Endodermal cell (in vitro differentiated cells): Measurements from ENCODE around the gene GTPBP10. TPM values are rescaled to one million over a fixed set of nuclear protein-coding genes. Genes with fewer than 3 reads are reported as not detected.

Source experiments
- DNase-seq: peaks from one replicate; pipeline ENCODE4 v3.0.0-alpha.2; 2017
- H3K27ac ChIP-seq: 2 replicates; pipeline ENCODE4 v1.5.1; 2013; ENCODE audit warnings: mild to moderate bottlenecking, low read depth, low read length, moderate library complexity
- H3K27me3 ChIP-seq: 2 replicates; pipeline ENCODE4 v1.6.1; 2013; ENCODE audit warnings: mild to moderate bottlenecking, low read length, moderate library complexity; ENCODE audit not compliant: insufficient read depth, control insufficient read depth, poor library complexity, severe bottlenecking
- H3K36me3 ChIP-seq: 2 replicates; pipeline ENCODE4 v1.7.0; 2013; ENCODE audit warnings: mild to moderate bottlenecking, low read length, moderate library complexity; ENCODE audit not compliant: control insufficient read depth, insufficient read depth
- H3K4me1 ChIP-seq: one replicate; pipeline ENCODE4 v1.7.0; 2013; ENCODE audit warnings: low read length; ENCODE audit not compliant: control insufficient read depth, insufficient read depth
- H3K4me3 ChIP-seq: 2 replicates; pipeline ENCODE4 v1.5.1; 2013; ENCODE audit warnings: mild to moderate bottlenecking, low read length, moderate library complexity
- H3K9ac ChIP-seq: 2 replicates; pipeline ENCODE4 v1.6.1; 2013; ENCODE audit warnings: mild to moderate bottlenecking, low read length, moderate library complexity; ENCODE audit not compliant: poor library complexity, severe bottlenecking; ENCODE audit errors: extremely low read depth
- H3K9me3 ChIP-seq: 2 replicates; pipeline ENCODE4 v1.6.1; 2013; ENCODE audit warnings: mild to moderate bottlenecking, low read length, moderate library complexity; ENCODE audit not compliant: control insufficient read depth
- H3K27ac Mint-ChIP-seq: 2 replicates; pipeline ENCODE4 v1.8.0; 2020; ENCODE audit warnings: mixed read lengths
- H3K27me3 Mint-ChIP-seq: 2 replicates; pipeline ENCODE4 v1.8.0; 2021; ENCODE audit warnings: mild to moderate bottlenecking, mixed read lengths; ENCODE audit not compliant: insufficient read depth
- H3K36me3 Mint-ChIP-seq: 2 replicates; pipeline ENCODE4 v1.8.0; 2020; ENCODE audit warnings: low read depth, mixed read lengths
- H3K4me1 Mint-ChIP-seq: 2 replicates; pipeline ENCODE4 v1.8.0; 2020; ENCODE audit warnings: mixed read lengths
- H3K4me3 Mint-ChIP-seq: 2 replicates; pipeline ENCODE4 v1.8.0; 2020; ENCODE audit warnings: mild to moderate bottlenecking, moderate library complexity, mixed read lengths
- H3K9me3 Mint-ChIP-seq: 2 replicates; pipeline ENCODE4 v1.8.0; 2020; ENCODE audit warnings: mild to moderate bottlenecking, mixed read lengths
- WGBS, 2 experiments: methylation state at CpG; one replicate each; pipeline versions ENCODE4 v1.1.5 to v1.1.7; 2013; ENCODE audit warnings: missing lambda C conversion rate in 2 of 2, mixed read lengths in 1 of 2; ENCODE audit not compliant: insufficient coverage in 1 of 2, insufficient read length in 1 of 2; 5-methylcytosine and 5-hydroxymethylcytosine counted together
- long read RNA-seq, 4 experiments: library from polyadenylated mRNA in 2 of 4; library from RNA in 1 of 4; library from capped mRNA in 1 of 4; stranded (forward) in 3 of 4; unstranded in 1 of 4; transcript quantifications; one replicate each; pipeline ENCODE4 v2.0.0, GENCODE V29; 2020 to 2021; ENCODE audit warnings: inconsistent platforms in 1 of 4
- polyA plus RNA-seq, 2 experiments: library from polyadenylated mRNA; stranded (reverse); fragments of 50-300 nt; gene quantifications; one replicate each; pipeline ENCODE4 v1.2.3, GENCODE V29; 2013
- total RNA-seq, 2 donors: library from RNA; stranded (reverse); fragmentation: NEBNext Ultra II Directional in 1 of 2; extraction: Animal tissue kit (Norgen Biotek cat#: 25700) in 1 of 2; gene quantifications; 2 replicates in 1 of 2; 3 replicates in 1 of 2; pipeline ENCODE4 v1.2.1, GENCODE V29; 2021
- TF ChIP-seq, protein P1 (sequence below): fragments of 200-600 bp; sonication (generic); conservative IDR thresholded peaks from 2 replicates; pipeline ENCODE4 v1.5.0; 2021; ENCODE audit warnings: antibody characterized with exemption, mild to moderate bottlenecking

The GTPBP10 gene, protein sequence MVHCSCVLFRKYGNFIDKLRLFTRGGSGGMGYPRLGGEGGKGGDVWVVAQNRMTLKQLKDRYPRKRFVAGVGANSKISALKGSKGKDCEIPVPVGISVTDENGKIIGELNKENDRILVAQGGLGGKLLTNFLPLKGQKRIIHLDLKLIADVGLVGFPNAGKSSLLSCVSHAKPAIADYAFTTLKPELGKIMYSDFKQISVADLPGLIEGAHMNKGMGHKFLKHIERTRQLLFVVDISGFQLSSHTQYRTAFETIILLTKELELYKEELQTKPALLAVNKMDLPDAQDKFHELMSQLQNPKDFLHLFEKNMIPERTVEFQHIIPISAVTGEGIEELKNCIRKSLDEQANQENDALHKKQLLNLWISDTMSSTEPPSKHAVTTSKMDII
- total RNA-seq = 10 to 100 TPM; 24.5 to 26.3 TPM
- polyA plus RNA-seq (2013, experiment 1 of 2) = 15.7 TPM
- 20.6 TPM for polyA plus RNA-seq (2013, experiment 2 of 2)
- long read RNA-seq, experiment 1, full-length matches to known transcripts = 1 of 4 reads
- long read RNA-seq, experiment 1, partial matches to known transcripts = 1 of 4 reads
- long read RNA-seq, experiment 1, other reads (novel, unspliced or antisense) = 2 of 4 reads
- long read RNA-seq, experiment 2, full-length matches to known transcripts = 8 of 9 reads
- long read RNA-seq, experiment 2, partial matches to known transcripts = 0 of 9 reads
- long read RNA-seq, experiment 2, other reads (novel, unspliced or antisense) = 1 of 9 reads
- long read RNA-seq, experiment 3, full-length matches to known transcripts = 19 of 24 reads
- long read RNA-seq, experiment 3, partial matches to known transcripts = 0 of 24 reads
- long read RNA-seq, experiment 3, other reads (novel, unspliced or antisense) = 5 of 24 reads
- long read RNA-seq, experiment 4, full-length matches to known transcripts = 36 of 40 reads
- long read RNA-seq, experiment 4, partial matches to known transcripts = 0 of 40 reads
- long read RNA-seq, experiment 4, other reads (novel, unspliced or antisense) = 4 of 40 reads

DNA sequence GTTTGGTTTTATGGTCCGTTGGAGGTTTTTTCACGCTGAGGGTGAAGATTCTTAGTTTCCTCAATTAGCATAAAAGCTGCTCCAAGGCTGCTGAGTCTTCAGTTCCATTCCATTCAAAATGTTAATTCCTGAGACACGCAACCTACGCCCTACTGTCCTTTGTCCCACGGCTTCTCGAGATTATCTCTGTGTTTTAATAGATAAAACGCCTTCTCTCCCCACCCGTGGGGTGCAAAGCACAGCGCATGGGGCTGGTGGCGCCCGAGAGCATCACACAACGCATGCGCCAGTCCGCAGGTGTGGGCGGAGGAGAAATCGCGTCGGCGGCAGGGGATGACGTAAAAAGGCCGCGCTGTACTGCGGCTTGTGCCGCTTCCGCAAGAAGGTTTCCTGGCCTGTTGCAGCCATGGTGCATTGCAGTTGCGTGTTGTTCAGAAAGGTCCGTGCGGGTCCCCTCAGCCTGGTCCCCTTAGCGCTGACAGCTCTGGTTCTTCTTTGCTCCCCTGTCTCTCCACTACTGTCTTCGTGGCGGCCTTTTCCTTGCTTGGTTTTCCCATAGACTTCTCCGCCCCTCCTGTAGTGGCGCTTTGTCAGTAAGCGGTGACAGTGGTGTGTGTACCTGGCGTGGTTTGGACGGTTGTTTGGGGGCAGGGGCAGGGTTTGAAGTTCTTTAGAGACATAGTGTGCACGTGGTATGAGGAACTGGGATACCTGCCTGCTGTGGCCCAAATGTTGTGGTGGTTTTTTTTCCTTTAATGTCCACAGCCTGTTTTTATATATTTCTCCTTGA, at the start of gene GTPBP10:
GTPBP10 (plus strand) TSS at position 381 of the 790 bp plus-strand sequence; CDS start at position 407, 26 bp downstream.
- H3K27me3 Mint-ChIP-seq = no peaks in the 10 kb centered on the region
- peak within 1 kb of the TSS; percentile 99 for H3K4me3 ChIP-seq
- peak within 1 kb of the TSS; percentile 99 for H3K27ac Mint-ChIP-seq
- DNase-seq = peak; percentile 96
- WGBS, 2 experiments = 0 to 3% methylated on average over 8 to 37 of the region's 37 CpGs
- TF ChIP-seq, protein P1, sequence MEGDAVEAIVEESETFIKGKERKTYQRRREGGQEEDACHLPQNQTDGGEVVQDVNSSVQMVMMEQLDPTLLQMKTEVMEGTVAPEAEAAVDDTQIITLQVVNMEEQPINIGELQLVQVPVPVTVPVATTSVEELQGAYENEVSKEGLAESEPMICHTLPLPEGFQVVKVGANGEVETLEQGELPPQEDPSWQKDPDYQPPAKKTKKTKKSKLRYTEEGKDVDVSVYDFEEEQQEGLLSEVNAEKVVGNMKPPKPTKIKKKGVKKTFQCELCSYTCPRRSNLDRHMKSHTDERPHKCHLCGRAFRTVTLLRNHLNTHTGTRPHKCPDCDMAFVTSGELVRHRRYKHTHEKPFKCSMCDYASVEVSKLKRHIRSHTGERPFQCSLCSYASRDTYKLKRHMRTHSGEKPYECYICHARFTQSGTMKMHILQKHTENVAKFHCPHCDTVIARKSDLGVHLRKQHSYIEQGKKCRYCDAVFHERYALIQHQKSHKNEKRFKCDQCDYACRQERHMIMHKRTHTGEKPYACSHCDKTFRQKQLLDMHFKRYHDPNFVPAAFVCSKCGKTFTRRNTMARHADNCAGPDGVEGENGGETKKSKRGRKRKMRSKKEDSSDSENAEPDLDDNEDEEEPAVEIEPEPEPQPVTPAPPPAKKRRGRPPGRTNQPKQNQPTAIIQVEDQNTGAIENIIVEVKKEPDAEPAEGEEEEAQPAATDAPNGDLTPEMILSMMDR = peak; percentile 76
- peak within 1 kb of the TSS; percentile 95 for H3K4me3 Mint-ChIP-seq
- H3K4me1 Mint-ChIP-seq = peaks cover 13% of the 10 kb centered on the region
- H3K9ac ChIP-seq = peak within 1 kb of the TSS; percentile 93
- no peaks in the 10 kb centered on the region for H3K27me3 ChIP-seq
- H3K9me3 ChIP-seq = peaks cover 7% of the 10 kb centered on the region
- peak within 1 kb of the TSS; percentile 81 for H3K27ac ChIP-seq
- H3K36me3 ChIP-seq = no peaks in the 10 kb centered on the region
- no peaks in the 10 kb centered on the region for H3K36me3 Mint-ChIP-seq
- no peaks in the 10 kb centered on the region for H3K9me3 Mint-ChIP-seq
- no peaks in the 10 kb centered on the region for H3K4me1 ChIP-seq

DNA sequence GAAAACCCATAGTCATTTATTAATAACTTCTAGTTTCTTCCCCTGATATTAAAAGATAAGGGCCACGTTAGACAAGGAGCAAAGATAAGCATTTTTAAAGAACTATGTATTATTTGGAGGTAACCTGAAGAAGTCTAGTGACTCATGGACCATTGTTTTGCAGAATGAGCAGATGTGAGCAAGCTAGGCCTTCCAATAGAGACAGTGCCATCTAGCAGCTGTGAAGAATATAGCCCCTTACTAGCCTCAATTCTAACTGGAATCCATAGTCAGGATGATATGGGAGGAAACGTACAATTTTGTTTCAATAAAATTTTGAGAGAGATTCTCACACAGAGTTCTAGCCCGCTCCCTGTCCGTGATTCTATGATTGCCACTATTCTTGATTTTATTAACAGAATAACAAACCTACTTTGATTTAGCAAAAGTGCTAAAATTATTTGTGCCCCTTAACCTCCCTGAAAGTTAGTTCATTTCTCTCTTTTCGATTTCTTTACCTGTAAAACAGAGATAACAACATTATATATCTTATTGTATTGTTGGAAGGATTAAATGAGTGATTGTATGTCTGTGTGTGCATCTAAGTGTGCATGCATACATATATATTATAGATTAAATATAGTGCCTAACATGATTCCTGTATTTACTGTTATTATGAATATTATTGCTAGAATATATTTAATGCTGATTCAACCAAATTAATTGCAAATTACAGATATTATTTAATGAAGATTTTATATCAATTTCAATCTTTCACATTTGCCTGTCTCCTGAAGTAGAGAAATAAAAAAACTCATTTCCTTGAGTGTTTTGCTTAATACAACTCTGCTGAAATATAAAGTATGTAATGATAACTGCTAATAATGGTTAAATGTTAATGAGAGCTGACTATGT, 48.1 kb upstream of the GTPBP10 start:
- no peaks in the 10 kb centered on the region for H3K36me3 ChIP-seq
- 42 to 65% methylated on average over 3 to 4 of the region's 5 CpGs for WGBS, 2 experiments
- TF ChIP-seq, protein P1 = peak; percentile 79
- no peak overlapping the region for H3K9ac ChIP-seq
- H3K4me3 ChIP-seq = no peak overlapping the region
- Mint-ChIP-seq H3K27ac (no peak overlapping the region), H3K27me3 (no peaks in the 10 kb centered on the region), H3K4me3 (no peak overlapping the region), H3K9me3 (peaks cover 5% of the 10 kb centered on the region), H3K4me1 (no peaks in the 10 kb centered on the region), H3K36me3 (peaks cover 5% of the 10 kb centered on the region)
- no peak overlapping the region for H3K27ac ChIP-seq
- H3K9me3 ChIP-seq = peaks cover 11% of the 10 kb centered on the region
- H3K27me3 ChIP-seq = no peaks in the 10 kb centered on the region
- H3K4me1 ChIP-seq = no peaks in the 10 kb centered on the region
- no peak for DNase-seq
